ENCODE measurements around the gene TMEM258.
A peak's percentile ranks its signal among the peaks of the same experiment; 100 is the strongest.

TMEM258 gene

DNA sequence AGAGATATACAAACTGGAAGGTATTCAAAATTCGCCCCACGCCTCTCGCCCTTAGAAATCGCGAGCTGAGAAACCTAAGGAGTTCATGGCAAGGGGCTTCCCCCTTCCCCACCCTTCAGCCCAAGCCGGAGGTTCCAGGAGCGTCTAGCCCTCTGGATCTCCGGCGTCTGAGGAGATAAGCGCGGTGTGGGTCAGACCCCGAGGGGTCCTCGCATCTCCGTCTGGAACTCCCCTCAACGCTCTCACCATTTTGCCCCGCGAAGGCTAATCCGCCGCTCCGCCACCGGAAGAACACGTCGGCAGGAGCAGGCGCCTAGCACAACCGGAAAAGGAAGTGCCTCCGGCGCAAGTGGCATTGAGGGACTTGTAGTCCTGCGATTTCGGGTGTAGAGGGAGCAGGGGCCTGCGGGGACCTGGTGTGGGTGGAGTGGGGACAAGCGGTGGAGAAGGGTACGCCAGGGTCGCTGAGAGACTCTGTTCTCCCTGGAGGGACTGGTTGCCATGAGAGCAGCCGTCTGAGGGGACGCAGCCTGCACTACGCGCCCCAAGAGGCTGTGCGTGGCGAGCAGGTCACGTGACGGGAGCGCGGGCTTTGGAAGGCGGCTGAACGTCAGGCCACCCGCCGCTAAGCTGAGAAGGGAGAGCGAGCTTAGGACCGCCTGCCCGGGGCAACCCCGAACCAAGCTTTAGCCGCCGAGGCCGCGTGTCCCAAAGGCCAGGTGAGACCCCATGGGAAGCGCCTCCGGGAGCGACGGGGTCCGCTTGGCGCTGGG is at the start of gene TMEM258, which contains the start of gene FEN1:
TSS of gene TMEM258 (minus strand) at position 290 of the 773 bp plus-strand sequence. CDS start at position 249, 41 bp downstream.
TSS of gene FEN1 (plus strand) at position 602 of the 773 bp plus-strand sequence. CDS start 2,451 bp downstream, outside the sequence.
- peak; percentile 95 for DNase-seq (ENCODE audit: low spot score)

DNA sequence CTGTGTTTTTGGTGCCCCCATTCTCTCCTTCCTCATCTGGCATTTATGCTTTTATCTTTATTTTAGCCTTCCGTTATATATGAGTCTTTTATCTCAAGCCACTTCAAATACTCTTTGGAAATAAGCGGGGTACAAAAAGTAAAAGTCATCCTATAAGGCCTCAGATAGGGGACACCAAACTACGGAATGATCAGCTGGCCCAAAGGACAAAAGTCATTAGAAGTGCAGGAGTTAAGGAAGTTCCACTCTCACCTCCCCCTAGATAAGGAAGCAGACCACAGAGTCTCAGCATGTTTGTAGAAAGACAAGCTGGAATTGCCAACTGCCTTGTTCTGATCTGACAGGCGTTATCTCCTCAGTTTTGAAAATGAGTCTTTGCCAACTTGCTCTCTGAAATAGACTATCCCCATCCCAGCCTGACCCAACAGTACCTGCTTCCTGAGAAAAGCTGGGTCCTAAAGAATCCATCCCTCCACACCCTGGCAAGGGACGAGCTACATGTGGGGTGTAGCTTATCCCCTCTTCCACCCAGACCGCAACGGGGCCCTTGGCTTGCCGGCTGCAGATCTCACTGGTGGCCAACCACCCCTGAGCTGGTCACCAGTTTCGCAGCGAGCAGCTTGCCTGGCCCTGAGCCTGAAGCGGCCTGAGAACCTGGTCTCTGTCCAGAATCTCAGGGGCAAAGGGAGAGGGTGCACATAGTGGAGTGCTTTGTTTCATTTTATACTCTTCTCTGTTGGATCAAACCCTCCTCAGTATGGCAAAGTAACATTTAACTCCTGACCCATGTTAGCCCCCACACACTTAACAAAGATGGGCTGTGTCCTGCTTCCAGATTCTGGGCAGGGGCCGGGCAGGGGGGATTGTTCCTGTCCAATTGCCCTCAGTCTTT is 49.5 kb upstream of the TMEM258 start:
- no peak for DNase-seq (ENCODE audit: low spot score)

DNA sequence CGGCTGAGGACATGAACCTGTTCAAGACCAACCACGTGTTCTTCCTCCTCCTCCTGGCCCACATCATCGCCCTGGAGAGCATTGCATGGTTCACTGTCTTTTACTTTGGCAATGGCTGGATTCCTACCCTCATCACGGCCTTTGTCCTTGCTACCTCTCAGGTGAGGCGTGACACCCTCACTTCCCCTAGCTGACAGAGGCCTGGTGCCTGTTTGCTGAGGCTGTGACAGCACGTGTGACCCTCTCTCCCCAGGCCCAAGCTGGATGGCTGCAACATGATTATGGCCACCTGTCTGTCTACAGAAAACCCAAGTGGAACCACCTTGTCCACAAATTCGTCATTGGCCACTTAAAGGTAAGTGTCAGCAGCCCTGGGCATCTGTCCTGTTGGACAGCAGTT is 48.0 kb upstream of the TMEM258 start:
- no peak for DNase-seq (ENCODE audit: low spot score)

GRCh38 chr11:61839742-61840141 is 47.3 kb upstream of the TMEM258 start:
- no peak for DNase-seq (ENCODE audit: low spot score)

DNA sequence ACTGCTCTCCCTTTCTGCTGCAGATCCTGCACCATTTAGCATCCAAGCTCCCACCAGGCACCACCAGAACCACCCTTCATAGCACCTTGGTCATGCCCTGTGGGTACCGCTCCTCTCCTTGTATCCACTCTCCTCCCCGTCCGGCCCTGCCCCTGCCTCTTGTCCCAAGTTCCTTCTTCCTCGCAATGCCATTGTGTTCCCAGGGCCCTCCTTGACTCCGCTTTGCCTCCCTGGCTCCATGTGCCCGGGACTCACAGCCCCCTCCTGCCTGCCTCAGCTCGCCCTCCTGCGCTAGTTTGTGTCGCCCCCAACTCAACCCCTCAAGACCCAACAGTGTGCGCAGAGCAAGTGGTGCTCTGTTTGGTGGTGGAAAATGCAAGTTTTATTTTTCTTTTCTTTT is 46.5 kb upstream of the TMEM258 start:
- no peak for DNase-seq (ENCODE audit: low spot score)

DNA sequence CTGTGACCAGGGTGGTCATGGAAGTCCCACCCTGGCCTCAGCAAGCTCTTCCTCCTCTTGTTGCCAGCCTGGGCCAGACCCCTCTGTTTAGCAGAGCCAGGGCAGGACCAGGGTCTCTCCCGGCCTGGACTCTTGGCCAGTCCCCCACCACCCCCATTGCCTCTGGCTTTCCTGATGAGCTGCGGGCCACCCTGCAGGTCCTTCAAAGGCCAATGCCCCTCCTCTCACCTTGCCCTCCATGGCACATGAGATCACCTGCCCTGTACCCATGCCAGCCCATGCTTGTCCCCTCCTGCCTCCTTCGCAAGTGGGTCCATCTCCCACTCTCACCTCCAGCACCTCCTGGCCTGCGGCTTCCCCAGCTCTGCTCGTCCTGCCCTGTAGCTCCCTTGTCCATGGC is 46.1 kb upstream of the TMEM258 start:
- no peak for DNase-seq (ENCODE audit: low spot score)

DNA sequence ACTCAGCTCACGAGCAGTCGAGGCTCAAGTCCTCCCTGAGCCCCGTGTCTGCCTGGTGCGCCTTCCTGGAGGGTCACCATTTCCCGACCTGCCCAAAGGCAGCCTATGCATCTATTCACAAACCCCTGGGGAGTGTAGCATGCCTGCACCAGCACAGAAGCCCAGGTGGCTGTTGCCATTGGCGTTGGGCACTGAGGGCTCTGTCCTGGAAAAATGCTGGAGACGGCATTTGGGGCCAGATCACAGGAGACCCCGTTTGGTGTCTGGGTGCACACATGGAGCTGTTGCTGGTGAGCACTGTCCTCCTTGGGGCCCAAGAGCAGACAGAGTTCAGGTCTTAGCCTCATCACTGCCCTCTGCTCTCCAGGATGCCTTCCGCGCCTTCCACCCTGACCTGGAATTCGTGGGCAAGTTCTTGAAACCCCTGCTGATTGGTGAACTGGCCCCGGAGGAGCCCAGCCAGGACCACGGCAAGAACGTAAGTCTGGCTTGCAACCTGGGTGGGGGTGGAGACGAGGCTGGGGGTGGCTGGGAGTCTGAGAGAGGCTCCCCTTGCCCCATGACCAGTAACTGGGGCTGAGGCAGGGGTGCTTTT is 45.1 kb upstream of the TMEM258 start:
- no peak for DNase-seq (ENCODE audit: low spot score)

- no peak for DNase-seq (ENCODE audit: low spot score)
These were observed 43.8 kb upstream of the TMEM258 start for GRCh38 chr11:61836193-61836592.

DNA sequence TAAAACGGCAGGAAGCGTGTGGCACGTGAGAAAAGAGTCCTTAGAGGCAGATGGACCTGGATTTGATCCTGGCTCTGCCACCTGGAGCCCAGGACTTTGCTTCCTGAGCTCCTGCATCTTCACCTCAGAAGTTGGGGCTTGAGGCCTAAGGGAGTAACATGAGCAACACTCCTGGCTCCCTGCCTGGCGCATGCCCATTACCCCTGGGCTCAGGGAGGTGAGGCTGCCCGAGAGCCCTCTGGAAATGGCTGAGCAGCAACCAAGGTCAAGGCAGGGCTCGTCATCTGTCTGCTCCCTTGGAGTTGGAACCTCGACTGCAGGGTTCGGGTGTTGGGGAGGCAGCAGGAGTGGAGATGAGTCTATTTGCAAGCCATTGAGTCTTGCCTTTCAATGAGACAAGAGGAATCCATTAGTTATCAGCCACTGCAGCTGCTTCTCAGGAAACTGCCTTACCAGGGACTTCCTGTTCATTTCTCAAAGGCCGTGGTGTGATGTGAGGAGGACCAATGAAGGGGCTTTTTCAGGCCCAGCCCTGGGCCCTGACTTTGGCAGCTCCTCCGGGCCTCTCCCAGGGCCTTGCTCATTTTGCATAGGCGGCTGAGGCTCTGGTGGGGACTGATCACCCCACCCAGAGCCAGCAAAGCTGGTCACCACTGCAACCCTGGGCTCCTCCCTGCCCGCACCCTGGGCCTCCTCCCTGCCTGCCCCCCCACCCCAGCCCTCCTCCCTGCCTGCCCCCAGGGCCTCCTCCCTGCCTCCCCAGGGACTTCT is 42.1 kb upstream of the TMEM258 start:
- DNase-seq (ENCODE audit: low spot score): no peak

DNA sequence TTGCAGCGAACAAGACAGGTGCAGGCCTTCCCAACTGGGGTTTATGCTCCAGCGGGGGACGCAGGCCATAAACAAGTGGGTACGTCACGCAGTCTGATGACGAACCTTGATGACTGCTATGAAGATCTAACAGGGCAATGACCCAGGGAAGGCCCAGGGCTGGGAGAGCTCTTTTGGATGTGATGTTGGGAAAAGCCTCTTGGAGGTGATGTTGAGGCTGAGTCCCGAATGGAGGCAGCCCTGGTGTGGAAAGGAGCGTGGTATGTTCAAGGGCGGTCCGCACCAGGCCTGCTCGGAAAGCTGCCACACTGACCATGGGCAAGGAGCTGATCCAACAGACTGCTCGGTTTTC is 41.5 kb upstream of the TMEM258 start:
- no peak for DNase-seq (ENCODE audit: low spot score)

GRCh38 chr11:61833471-61833870 is 41.1 kb upstream of the TMEM258 start:
- no peak for DNase-seq (ENCODE audit: low spot score)

DNA sequence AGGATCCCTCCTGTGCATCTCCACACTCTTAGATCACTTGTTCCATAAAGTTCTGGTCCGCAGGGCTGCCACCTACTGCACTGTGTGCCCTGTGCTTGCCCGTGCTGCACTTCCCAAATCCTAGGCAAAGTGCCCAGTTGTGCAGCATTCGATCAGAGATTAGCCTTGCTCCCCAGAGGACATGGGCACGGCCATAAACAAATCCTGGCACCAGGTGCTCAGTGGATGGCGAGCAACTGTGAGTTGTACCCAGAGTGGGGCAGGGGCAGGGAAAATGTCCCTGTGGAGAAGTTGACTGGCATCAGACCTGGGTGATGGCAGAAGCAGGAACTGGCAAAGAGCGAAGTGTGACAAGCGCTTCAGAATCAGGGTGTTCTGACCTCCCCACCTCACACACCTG is 40.4 kb upstream of the TMEM258 start:
- DNase-seq (ENCODE audit: low spot score): no peak

- no peak for DNase-seq (ENCODE audit: low spot score)
These were observed 39.8 kb upstream of the TMEM258 start for GRCh38 chr11:61832207-61832606.

DNA sequence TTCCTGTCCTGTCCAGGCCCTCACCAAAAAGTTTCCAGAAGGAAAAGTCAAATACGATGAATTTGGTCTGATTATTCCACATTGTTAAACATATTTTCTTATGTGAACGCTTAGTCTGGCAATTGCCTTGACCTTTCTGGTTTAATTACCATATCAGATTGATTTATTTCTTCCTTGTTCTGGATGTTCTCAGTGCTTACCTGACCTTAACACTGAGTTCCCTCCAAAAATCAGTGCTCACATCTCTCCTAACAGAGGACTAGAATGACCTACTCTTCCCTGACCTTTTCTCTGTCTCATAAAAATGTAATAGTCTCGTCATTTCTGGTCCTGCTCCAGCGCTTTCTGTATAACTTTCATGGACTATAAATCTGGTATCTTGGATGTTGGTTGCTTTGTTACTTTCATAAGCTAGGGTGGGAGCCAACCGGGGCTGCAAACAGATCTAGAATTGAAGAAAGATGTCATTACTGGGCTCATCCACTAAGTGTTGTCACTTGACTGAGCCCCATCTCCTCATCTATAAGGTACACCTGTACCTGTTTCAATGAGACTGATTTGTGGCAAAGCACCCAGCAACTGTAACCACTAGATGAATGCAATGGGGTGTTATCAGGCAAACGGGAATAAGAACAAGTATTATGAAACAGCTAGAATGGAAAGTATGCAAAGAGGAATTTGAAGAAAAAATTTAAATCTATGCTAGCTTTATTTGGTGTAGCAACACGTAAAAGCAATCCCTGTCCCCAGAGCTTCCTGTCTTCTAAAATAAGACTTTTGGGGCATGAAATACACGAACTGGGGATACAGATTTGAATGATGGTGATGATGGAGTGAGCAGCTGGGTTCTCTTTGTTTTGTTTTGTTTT is 38.1 kb upstream of the TMEM258 start:
- DNase-seq (ENCODE audit: low spot score): no peak

GRCh38 chr11:61829806-61830205 is 37.4 kb upstream of the TMEM258 start:
- DNase-seq (ENCODE audit: low spot score): no peak

DNA sequence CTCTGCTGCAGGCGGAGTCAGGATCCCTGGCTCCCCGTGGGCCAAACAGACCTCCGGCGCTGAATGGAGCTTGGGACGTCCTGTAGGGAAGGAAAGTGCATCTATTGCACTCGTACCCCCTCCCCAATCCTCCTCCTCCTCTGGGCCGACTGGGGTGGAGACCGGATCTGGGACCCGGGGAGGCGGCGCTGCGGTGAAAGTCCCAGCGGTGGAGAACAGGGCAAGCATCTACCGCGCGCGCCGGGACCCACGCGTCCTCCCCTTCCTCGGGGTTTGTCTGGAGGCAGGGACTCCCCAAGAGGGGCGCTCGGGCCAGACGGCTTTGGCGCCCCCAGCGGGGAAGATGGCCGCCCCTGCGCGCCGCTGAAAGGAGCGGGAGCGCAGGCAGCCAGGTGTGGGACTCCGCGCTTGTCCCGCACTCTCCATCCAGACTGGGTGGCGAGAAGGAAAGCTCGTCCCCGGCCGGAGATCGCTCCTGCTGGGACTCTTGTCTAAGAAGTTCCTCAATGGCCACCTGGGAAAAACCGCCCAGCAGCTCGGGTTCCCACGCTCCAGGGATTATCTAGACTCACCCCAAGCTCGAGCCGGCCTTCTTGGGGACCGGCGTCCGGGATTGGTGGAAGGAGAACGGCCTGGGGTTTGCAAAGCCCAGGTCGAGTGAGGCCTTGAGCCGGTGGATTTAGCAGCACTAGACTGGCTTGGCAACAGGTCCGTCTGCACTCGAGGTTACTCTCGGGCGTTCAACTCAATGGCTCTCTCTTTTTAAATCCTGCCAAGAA is 36.4 kb upstream of the TMEM258 start:
- no peak for DNase-seq (ENCODE audit: low spot score)

GRCh38 chr11:61828379-61828628 is 35.9 kb upstream of the TMEM258 start:
- no peak for DNase-seq (ENCODE audit: low spot score)

GRCh38 chr11:61827571-61828378 is 35.4 kb upstream of the TMEM258 start, which contains the start of gene FADS2:
FADS2 (plus strand) TSS chr11:61828300; CDS start chr11:61828391, 91 bp downstream.
- DNase-seq (ENCODE audit: low spot score): no peak

- no peak for DNase-seq (ENCODE audit: low spot score)
These were observed 34.7 kb upstream of the TMEM258 start for GRCh38 chr11:61826930-61827570.

Data from RKO (cell line).